GM04503 (cell line): ENCODE data around the gene ANO1.
A peak's percentile ranks its signal among the peaks of the same experiment; 100 is the strongest.
"Not testable (repeated sequence)": the region's sequence is repeated elsewhere in the genome, so short reads cannot be mapped to it uniquely, and the experiment has no call there.

Source experiments
- DNase-seq: peaks from one replicate; pipeline ENCODE4 v3.0.0-alpha.2; 2012; ENCODE audit warnings: low read depth

ANO1 gene

DNA sequence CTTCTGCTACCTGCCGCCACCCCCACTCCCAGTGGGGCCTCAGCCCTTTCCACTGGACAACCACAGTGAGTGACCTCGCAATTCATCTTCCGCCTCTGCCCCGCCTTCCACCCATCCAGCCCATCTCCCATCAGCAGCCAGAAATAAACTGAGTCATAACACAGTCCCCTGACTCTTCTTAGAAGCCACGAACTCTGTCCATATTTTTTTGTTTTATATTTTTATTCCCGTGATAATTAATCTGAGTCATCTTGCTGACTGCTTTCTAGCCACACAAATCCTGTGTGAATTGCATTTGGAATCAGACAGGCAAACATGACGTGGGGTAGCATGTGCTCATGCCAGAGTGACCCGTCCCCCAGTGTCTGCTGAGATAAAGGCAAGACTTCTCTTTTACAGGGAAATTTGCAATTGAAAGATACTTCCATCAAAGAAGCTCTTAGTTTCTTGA is 132.0 kb downstream of the ANO1 start:
- peak; percentile 29 for DNase-seq

DNA sequence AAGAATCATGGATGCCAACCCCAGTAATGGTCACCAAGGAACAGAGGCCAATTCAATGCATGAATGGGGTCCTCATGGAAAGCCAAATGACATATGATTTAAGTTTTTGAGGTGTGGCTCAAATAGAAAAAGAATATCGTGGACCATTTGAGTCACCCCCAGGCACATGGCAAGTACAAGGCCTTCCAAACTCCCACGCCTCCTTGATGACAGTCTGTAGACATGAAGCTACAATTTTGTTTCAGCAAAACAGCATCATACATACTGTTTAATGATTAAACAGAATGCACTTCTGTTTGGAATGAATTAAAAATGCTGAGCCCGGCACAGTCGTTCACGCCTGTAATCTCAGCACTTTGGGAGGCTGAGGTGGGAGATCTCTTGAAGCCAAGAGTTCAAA is 132.4 kb downstream of the ANO1 start:
- DNase-seq, result no peak

DNA sequence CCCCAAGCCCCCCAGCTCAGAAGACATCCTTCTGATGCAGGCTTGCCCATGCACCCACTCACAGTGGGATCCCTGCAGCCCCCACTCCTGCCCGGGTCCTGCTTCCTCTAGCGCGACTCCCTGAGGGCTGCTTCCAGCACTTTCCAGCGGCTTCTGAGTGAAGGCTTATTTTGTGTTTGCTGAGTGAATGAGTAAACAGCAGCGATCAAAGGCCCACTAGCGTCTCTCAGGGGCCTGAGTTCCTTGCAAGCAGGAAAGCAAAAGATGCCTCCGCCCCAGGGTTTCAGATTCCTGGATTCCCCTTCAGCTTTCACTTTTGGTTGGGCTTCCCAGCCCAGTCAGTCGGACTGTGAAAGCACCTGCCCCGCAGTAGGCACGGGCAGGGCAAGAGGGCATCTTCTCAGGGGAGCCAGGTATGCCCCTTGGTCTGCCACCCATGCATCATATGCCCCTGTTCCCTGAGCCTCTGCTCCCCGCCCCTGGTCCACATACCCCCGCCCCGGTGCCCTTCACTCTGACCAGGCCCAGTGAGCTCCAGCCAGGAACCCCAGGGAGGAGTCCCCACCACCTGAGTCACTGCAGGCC is 134.2 kb downstream of the ANO1 start:
- no peak for DNase-seq

DNA sequence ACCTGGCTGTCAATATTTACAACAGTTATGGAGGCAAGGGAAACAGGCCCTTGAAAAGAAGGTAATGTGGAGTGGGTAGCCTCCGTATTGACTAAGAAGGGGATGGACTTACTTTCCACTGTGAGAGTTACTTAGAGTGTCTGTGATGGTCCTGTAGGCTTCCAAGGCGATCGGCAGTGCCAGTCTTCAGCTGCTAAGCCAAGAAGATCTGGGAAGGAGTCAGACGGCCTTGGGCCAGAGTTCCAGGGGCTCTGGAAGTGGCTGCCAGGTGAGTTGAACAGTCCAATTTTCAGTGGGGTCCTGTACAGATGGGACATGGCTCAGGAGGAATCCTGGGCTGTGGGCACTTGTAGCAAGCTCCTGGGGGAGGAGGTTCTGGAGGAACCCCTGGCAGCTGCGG is 139.3 kb downstream of the ANO1 start:
- DNase-seq, result not testable (repeated sequence)

DNA sequence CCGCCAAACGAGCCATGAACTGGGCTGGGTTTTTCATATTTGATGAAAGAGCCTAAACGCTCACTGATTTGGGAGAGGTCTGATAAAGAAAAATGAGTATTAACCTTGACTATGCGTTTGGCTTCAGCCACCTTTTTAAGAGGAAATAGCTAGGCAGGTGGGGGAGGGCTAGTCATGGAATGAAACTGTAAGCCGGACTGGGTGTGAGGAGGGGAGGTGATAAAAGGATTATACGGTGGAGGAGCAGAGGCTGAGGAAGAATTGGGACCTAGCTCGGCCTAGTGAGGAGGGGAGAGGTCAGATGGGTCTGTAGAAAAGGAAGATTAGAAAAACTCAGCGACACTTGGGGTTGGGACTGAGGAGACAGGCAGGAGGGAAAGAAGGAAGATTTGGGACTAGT is 140.0 kb downstream of the ANO1 start:
- DNase-seq, result not testable (repeated sequence)

DNA sequence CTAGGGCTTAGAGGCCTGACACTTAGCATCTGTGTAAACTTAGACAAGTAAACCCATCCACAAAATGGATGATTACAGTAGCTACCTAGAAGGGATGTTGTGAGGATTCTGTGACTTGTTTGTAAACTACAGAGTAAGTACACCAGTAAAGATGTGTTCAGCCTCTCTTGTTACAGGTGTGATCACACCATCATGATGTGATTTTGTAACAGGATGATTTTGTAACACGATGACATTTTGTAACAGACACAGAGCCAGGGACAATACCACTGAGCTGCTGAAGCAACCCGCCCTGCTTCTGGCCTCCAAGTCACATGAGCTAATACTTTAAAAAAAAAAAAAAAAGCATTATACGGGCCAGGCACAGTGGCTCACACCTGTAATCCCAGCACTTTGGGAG is 142.0 kb downstream of the ANO1 start:
- no peak for DNase-seq

DNA sequence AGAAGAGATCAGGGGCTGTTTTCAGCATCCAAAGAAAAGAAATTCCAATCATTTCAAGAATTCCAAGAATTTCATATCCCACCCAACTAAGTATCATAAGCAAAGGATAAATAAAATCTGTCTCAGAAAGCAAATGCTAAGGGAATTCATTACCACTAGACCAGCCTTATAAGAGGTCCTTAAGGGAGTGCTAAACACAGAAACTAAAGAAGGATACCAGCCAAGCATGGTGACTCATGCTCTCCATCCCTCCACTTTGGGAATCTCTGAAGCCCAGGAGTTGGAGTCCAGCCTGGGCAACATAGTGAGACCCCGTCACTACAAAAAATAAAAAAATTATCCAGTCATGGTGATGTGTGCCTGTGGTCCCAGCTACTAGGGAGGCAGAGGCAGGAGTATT is 142.8 kb downstream of the ANO1 start:
- DNase-seq, result no peak

DNA sequence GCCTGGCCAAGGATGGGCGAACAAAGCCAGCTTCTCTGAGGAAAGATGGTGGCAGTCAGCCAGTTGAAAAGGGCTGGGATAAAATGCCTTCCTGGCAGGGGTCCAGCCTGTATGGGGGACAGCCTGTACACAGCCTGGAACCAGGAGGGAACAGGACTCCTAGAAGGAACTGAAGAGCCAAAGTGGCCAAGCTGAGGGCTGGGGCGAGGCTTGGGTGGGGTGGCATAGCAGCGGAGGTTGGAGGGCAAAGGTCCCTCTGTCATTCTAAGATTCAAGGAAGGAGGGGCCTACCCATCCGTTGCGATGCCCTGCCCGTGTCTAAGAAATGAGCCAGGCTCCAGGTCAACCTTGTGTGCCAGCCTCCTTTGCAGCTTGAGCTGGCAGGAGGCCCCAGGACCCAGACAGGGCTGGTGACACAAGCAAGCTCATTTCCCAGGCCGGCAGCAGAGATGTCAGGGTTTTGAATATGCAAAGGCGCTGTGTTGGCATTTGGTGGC is 147.6 kb downstream of the ANO1 start:
- no peak for DNase-seq

DNA sequence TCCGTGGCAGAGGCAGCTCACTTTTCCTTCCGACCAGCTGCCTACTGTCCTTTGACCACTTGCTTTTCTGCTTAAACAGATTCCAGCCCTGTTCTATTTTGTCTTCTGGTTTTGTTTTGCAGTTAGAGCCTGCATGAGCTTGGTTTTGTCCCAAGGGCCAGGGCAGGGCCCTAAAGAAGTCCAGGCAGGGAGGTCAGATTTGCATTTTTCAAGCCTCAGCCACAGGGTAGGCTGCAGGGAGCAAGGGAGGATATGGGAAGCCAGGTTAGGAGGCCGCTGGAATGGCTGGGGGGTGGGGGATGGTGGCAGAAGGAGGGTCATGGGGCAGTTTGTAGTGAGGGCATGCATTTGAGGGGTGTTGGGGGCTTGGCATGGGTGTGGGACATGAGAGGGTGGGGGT is 148.1 kb downstream of the ANO1 start:
- DNase-seq, result no peak

DNA sequence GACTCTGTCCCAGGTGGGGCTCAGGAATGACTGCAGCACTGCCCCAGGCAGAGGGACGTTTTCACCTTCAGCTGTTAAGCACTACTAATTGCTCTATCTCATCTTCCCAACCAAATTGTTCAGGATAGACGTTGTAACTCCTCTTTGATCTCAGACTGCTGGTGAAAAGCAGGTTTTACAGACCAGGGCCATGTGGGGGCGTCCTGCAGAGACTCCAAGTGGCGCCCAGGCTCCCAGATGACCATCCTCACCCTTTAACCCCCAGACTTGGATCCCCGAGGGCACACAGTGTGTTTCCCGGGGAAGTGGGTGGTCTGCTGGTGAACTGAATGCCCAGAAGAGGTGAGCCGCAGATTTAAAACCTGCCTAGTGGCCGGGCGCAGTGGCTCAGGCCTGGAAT is 148.8 kb downstream of the ANO1 start:
- DNase-seq, result no peak

DNA sequence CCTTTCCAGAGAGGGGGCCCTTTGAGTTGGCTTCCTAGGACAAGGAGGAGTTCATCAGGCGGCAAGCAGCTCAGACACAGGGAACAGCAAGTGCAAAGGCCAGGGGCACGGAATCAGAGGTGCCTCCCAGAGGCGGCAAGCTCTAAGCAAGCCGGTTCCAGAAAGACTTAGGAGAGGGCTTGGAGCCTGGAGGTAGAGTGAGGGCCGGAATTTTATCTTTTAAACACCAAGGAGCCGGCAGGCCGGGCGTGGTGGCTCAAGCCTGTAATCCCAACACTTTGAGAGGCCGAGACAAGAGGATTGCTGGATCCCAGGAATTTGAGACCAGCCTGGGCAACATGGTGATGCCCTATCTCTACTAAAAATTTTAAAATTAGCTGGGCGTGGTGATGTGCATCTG is 151.6 kb downstream of the ANO1 start:
- no peak for DNase-seq

DNA sequence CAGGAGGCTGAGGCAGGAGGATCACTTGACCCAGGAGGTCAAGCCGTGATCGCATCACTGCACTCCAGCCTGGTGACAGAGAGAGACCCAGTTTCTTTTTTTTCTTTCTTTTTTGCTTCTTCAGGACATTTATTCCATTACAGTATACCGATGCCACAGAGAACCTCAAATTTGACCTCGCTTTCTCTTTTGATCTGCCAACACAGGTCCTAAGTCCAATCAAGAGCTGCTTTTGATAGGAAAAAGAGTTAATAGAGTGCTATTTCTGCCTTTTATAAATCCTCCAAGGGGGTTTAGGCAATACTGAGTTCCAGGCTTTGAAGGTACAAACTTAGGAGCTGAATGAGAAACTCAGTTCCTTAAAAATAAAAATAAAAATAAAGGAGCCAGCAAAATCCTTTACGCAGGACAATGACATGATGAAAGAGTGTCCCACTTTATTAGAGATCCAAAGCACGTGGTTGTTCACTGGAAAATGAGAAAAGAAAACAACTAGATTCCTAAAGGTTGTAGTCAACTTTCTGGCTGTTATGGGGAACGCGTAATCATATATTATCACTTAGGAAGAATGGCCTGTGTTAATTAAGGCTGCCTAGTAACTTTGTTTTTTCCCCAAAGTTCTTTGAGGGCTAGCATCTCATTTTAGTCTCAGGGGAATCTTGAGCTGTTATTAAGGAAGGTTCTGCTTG is 152.2 kb downstream of the ANO1 start:
- DNase-seq, result no peak

DNA sequence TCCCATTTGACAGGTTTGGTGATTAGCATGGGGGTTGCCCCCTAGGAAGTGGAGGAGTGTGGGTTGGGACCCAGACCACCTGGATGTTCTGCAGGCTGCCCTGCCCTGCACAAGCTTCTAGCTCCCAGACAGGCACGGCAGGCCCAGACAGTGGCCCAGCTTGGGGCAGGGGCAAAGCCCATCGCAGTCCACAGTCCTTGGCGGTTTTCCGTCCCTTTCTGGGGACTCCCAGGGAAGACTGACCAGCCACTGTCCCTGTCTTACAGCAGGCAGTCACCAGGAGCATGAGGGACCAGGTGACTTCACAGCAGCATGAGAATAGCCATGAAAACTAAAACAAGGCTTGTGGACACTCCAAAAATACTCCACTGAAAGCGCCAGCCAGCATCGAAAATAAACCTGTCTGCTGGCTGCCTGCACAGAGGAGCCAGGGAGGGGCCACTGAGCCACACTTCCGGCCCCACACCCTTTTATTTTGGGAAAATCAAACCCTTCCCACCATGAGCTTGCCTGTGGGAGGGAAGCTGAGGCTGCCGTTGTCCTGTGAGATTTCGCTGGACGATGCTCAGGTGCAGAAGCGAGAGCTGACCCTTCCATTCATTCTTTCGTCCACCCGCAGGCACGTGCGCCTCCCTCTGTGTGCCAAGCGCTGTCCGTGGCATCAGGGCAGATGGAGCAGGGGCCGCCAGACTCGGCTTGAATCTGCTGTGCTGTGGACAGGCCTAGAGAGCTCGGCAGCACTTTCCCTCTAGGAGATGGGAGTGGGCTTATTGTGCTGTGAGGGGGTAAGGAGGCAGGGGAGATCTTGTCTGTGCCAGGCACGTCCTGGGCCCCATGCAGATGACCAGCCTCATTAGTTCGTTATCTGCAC is 153.0 kb downstream of the ANO1 start:
- no peak for DNase-seq

DNA sequence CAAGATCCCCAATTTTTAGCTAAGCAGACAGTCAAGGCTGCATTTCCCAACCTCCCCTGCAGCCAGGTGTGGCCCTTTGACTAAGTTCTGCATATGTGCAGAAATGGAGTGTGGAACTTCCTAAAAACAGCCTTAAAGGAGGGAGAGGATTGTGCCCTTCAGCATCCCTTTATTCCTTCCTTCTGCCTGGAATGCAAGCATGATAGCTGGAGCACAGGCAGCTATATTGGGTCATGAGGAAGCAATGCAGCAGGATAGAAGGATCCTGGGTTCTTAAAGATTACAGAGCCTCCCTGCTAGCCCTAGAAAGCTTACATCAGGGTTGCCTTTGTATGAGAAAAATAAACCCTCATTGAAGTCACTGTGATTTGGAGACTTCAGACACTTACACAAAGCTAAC is 154.9 kb downstream of the ANO1 start:
- no peak for DNase-seq

DNA sequence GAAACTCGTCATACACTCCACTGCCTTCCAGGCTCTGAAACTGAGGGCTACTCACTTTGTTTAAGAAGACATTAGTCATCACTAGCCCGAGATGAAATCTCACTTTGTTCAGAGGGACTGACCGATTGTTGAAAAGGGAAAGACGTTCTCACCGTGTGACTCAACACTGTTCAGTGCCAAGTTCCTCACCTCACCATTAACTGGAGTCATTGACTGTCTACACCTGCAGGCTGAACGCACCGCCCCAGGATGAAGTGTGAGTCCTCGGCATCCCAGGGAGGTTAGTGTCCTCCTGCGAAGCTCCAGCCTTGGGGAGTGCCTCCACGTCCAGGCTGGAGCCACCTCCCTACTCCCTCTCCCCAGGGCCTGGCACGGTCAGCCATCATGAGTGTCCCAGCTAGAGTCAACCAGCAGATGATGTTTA is 155.4 kb downstream of the ANO1 start:
- no peak for DNase-seq

DNA sequence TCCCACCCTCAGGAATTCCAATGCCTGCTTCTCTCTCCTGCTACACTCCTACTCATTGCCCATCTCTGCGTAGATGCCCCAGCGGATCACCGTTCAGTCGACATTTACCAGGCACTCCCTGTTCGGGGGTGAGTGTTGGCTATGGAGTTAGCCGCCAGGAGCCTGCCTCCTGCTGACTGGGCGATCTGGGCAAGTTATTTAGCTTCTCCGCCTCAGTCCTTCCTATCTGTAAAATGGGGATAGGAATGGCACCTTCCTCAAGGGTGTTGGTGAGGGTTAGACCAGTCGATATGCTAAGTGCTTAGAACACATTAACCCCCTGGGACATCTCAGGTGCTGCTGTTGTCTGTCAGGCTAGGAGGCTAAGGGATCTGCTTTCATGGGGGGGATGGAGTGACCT is 155.8 kb downstream of the ANO1 start:
- no peak for DNase-seq
